GM12878 (cell line): ENCODE results near the gene AFMID. TPM values are rescaled to one million over a fixed set of nuclear protein-coding genes. Genes with fewer than 3 reads are reported as not detected.

Source experiments
- BHLHE40 ChIP-seq, 2 experiments: fragments of 450-650 bp in 1 of 2; IDR thresholded peaks; 2 replicates each; pipeline ENCODE4 v1.6.1; 2011 to 2017; ENCODE audit warnings: low read depth in 2 of 2, borderline replicate concordance in 1 of 2, improper control_type of control experiment in 1 of 2, low read length in 1 of 2, mild to moderate bottlenecking in 1 of 2
- IRF4 ChIP-seq: IDR thresholded peaks from 2 replicates; pipeline ENCODE4 v1.6.1; 2011; ENCODE audit warnings: low read depth, low read length
- NFIC ChIP-seq: IDR thresholded peaks from 2 replicates; pipeline ENCODE4 v1.6.1; 2012; ENCODE audit warnings: low read depth, mild to moderate bottlenecking, inconsistent platforms, low read length, moderate library complexity
- POLR2AphosphoS5 ChIP-seq: IDR thresholded peaks from 2 replicates; pipeline ENCODE4 v1.6.1; 2011; ENCODE audit warnings: mild to moderate bottlenecking, low read length, inconsistent platforms
- PRDM15 ChIP-seq: fragments of 450-650 bp; formaldehyde crosslinking; IDR thresholded peaks from 2 replicates; pipeline ENCODE4 v1.4.0; 2020; ENCODE audit warnings: mild to moderate bottlenecking, moderate library complexity
- SMARCA5 ChIP-seq: fragments of 450-650 bp; IDR thresholded peaks from 2 replicates; pipeline ENCODE4 v1.6.1; 2017; ENCODE audit warnings: mild to moderate bottlenecking
- ZBTB33 ChIP-seq: fragments of 450-650 bp; IDR thresholded peaks from 2 replicates; pipeline ENCODE4 v1.6.1; 2017; ENCODE audit warnings: mild to moderate bottlenecking
- ZBTB40 ChIP-seq: fragments of 450-650 bp; IDR thresholded peaks from 2 replicates; pipeline ENCODE4 v1.6.1; 2016; ENCODE audit warnings: mild to moderate bottlenecking, moderate library complexity, borderline replicate concordance
- polyA plus RNA-seq, 11 experiments: library from polyadenylated mRNA; depleted of rRNA in 4 of 11; unstranded in 6 of 11; stranded (reverse) in 5 of 11; fragments of >200 nt; fragmentation: Nextera tagmentation in 4 of 11; fragmentation: Illumina TruSeq in 1 of 11; extraction: Ambion mirVana in 4 of 11; extraction: Trizol in 1 of 11; gene quantifications; 1 replicate in 1 of 11; 2 replicates in 10 of 11; pipeline versions ENCODE4 v1.2.1 to v1.2.3, GENCODE V29; 2011 to 2016; ENCODE audit warnings: inconsistent platforms in 2 of 11, missing spikeins in 2 of 11, low read depth in 1 of 11
- total RNA-seq, 4 experiments: library from RNA; depleted of rRNA in 3 of 4; stranded (reverse); fragments of >200 nt in 3 of 4; fragmentation: Illumina TruSeq in 1 of 4; extraction: Trizol in 1 of 4; gene quantifications; 2 replicates each; pipeline versions ENCODE4 v1.2.1 to v1.2.3, GENCODE V29; 2013 to 2021
- TF ChIP-seq, protein P1 (sequence below): fragments of 450-650 bp; IDR thresholded peaks from 2 replicates; pipeline ENCODE4 v1.6.1; 2017; ENCODE audit warnings: mild to moderate bottlenecking, moderate library complexity
- TF ChIP-seq, protein P2 (sequence below): fragments of 150-350 bp; IDR thresholded peaks from 2 replicates; pipeline ENCODE4 v1.6.1; 2014; ENCODE audit warnings: mild to moderate bottlenecking, low read depth, low read length
- TF ChIP-seq, protein P3 (sequence below): IDR thresholded peaks from 2 replicates; pipeline ENCODE4 v1.6.1; 2012; ENCODE audit warnings: low read depth, low read length, improper control_type of control experiment

The AFMID gene
- total and polyA plus RNA-seq, 10 of the 15 experiments (the other 5 are each of a cell fraction or from before 2014, with no cell fraction given): 36.1 to 98.8 (median 51.6) TPM

GRCh38 chr17:78185981-78186691 is 1.0 kb upstream of the AFMID start (continued):
- TF ChIP-seq, protein P1, sequence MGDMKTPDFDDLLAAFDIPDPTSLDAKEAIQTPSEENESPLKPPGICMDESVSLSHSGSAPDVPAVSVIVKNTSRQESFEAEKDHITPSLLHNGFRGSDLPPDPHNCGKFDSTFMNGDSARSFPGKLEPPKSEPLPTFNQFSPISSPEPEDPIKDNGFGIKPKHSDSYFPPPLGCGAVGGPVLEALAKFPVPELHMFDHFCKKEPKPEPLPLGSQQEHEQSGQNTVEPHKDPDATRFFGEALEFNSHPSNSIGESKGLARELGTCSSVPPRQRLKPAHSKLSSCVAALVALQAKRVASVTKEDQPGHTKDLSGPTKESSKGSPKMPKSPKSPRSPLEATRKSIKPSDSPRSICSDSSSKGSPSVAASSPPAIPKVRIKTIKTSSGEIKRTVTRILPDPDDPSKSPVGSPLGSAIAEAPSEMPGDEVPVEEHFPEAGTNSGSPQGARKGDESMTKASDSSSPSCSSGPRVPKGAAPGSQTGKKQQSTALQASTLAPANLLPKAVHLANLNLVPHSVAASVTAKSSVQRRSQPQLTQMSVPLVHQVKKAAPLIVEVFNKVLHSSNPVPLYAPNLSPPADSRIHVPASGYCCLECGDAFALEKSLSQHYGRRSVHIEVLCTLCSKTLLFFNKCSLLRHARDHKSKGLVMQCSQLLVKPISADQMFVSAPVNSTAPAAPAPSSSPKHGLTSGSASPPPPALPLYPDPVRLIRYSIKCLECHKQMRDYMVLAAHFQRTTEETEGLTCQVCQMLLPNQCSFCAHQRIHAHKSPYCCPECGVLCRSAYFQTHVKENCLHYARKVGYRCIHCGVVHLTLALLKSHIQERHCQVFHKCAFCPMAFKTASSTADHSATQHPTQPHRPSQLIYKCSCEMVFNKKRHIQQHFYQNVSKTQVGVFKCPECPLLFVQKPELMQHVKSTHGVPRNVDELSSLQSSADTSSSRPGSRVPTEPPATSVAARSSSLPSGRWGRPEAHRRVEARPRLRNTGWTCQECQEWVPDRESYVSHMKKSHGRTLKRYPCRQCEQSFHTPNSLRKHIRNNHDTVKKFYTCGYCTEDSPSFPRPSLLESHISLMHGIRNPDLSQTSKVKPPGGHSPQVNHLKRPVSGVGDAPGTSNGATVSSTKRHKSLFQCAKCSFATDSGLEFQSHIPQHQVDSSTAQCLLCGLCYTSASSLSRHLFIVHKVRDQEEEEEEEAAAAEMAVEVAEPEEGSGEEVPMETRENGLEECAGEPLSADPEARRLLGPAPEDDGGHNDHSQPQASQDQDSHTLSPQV: no peak
- no peak for TF ChIP-seq NFIC
- TF ChIP-seq SMARCA5: no peak
- TF ChIP-seq, protein P2, sequence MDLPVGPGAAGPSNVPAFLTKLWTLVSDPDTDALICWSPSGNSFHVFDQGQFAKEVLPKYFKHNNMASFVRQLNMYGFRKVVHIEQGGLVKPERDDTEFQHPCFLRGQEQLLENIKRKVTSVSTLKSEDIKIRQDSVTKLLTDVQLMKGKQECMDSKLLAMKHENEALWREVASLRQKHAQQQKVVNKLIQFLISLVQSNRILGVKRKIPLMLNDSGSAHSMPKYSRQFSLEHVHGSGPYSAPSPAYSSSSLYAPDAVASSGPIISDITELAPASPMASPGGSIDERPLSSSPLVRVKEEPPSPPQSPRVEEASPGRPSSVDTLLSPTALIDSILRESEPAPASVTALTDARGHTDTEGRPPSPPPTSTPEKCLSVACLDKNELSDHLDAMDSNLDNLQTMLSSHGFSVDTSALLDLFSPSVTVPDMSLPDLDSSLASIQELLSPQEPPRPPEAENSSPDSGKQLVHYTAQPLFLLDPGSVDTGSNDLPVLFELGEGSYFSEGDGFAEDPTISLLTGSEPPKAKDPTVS: no peak
- no peak for TF ChIP-seq PRDM15 (CRISPR knock-in tag)
- TF ChIP-seq, protein P3, sequence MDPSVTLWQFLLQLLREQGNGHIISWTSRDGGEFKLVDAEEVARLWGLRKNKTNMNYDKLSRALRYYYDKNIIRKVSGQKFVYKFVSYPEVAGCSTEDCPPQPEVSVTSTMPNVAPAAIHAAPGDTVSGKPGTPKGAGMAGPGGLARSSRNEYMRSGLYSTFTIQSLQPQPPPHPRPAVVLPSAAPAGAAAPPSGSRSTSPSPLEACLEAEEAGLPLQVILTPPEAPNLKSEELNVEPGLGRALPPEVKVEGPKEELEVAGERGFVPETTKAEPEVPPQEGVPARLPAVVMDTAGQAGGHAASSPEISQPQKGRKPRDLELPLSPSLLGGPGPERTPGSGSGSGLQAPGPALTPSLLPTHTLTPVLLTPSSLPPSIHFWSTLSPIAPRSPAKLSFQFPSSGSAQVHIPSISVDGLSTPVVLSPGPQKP: no peak
- no peak for TF ChIP-seq POLR2AphosphoS5
- no peak for TF ChIP-seq BHLHE40 (IDR thresholded peaks at IDR 0.05; ENCODE audit: borderline replicate concordance in 1 of 2, low read depth in 2 of 2, low read length in 1 of 2)
- no peak for TF ChIP-seq ZBTB33
- TF ChIP-seq IRF4: no peak
- TF ChIP-seq ZBTB40: no peak
